GM23248 (cell line): ENCODE measurements around the gene WDR70.

Source experiments
- EZH2 ChIP-seq: fragments of 200-600 bp; sonication (generic); IDR thresholded peaks from 2 replicates; pipeline ENCODE4 v1.6.1; 2018; ENCODE audit warnings: antibody characterized with exemption, mild to moderate bottlenecking; ENCODE audit not compliant: insufficient read depth, poor library complexity, severe bottlenecking
- EZH2phosphoT487 ChIP-seq: fragments of 200-600 bp; sonication (generic); IDR thresholded peaks from 2 replicates; pipeline ENCODE4 v1.6.1; 2018; ENCODE audit warnings: antibody characterized with exemption, moderate library complexity, mild to moderate bottlenecking, low read depth; ENCODE audit not compliant: insufficient read depth

DNA sequence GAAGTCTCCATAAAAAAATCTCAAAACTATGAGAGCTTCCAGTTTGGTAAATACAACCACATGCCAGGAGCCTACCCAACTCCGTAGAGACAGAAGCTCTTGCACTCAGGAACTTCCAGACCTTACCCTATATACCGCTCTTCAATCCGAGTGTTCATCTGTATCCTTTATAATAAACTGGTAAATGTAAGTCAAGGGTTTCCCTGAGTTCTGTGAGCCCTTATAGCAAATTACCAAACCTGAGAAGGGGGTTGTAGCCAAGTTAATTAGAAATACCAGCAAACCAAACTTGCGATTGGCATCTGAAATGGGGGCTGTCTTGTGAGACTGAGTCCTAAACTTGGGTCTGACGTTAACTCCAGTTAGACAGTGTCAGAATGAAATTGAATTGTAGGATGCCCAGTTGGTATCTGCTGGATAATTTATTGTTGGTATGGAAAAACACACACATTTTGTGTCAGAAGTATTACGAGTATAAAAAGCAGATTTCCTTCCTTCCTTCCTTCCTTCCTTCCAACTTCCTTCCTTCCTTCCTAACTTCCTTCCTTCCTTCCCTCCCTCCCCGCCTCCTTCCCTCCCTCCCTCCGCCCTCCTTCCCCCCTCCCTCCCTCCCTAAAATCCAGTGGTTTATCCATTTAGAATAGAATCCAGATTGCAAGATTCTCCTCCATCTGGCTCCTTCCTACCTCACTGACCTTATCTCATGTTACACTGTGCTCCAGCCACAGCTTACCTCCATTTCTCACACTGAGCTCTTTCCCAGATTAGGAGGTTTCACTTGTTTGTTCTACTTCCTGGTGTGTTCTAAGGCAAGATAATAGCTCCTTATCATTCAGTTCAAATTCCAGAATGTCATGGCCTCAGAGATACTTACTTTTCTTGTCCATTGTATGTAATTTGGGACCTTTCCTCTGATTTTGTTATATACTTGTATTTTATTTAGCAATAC lies 196.7 kb downstream of the WDR70 start:
- no peak for TF ChIP-seq EZH2
- TF ChIP-seq EZH2phosphoT487, result no peak
